Activated CD4-positive, alpha-beta T cell treated with anti-CD3 and anti-CD28 coated beads, Interleukin-2, amount 10 ng/mL, durations not matched to agents 24 days and 14 days (primary cell): ENCODE measurements around the gene PRIM2. TPM values are rescaled to one million over a fixed set of nuclear protein-coding genes. Genes with fewer than 3 reads are reported as not detected.
"Not testable (repeated sequence)": the region's sequence is repeated elsewhere in the genome, so short reads cannot be mapped to it uniquely, and the experiment has no call there.

Experiments used
- DNase-seq: peaks from one replicate; pipeline ENCODE4 v3.0.0; 2022
- H3K27ac Mint-ChIP-seq: one replicate; pipeline ENCODE4 v1.8.0; 2022; ENCODE audit warnings: mild to moderate bottlenecking, mixed read lengths
- H3K27me3 Mint-ChIP-seq: one replicate; pipeline ENCODE4 v1.8.0; 2022; ENCODE audit warnings: mixed read lengths
- H3K36me3 Mint-ChIP-seq: one replicate; pipeline ENCODE4 v1.8.0; 2022; ENCODE audit warnings: low read depth, mild to moderate bottlenecking, mixed read lengths
- H3K4me1 Mint-ChIP-seq: one replicate; pipeline ENCODE4 v1.8.0; 2021; ENCODE audit warnings: mixed read lengths
- H3K4me3 Mint-ChIP-seq: one replicate; pipeline ENCODE4 v1.8.0; 2022; ENCODE audit warnings: mild to moderate bottlenecking, moderate library complexity, mixed read lengths
- H3K9me3 Mint-ChIP-seq: one replicate; pipeline ENCODE4 v1.8.0; 2021; ENCODE audit warnings: mixed read lengths
- intact Hi-C: fragments of 100-400 bp; cut with micrococcal nuclease; formaldehyde crosslinking; loops from one replicate; pipeline ENCODE4 v1.15.1; 2023
- total RNA-seq: library from RNA; stranded (reverse); gene quantifications from 2 replicates; pipeline ENCODE4 v1.2.3, GENCODE V29; 2022

The PRIM2 gene, protein sequence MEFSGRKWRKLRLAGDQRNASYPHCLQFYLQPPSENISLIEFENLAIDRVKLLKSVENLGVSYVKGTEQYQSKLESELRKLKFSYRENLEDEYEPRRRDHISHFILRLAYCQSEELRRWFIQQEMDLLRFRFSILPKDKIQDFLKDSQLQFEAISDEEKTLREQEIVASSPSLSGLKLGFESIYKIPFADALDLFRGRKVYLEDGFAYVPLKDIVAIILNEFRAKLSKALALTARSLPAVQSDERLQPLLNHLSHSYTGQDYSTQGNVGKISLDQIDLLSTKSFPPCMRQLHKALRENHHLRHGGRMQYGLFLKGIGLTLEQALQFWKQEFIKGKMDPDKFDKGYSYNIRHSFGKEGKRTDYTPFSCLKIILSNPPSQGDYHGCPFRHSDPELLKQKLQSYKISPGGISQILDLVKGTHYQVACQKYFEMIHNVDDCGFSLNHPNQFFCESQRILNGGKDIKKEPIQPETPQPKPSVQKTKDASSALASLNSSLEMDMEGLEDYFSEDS
- total RNA-seq: 37.5 and 41.3 TPM in 2 replicates

DNA sequence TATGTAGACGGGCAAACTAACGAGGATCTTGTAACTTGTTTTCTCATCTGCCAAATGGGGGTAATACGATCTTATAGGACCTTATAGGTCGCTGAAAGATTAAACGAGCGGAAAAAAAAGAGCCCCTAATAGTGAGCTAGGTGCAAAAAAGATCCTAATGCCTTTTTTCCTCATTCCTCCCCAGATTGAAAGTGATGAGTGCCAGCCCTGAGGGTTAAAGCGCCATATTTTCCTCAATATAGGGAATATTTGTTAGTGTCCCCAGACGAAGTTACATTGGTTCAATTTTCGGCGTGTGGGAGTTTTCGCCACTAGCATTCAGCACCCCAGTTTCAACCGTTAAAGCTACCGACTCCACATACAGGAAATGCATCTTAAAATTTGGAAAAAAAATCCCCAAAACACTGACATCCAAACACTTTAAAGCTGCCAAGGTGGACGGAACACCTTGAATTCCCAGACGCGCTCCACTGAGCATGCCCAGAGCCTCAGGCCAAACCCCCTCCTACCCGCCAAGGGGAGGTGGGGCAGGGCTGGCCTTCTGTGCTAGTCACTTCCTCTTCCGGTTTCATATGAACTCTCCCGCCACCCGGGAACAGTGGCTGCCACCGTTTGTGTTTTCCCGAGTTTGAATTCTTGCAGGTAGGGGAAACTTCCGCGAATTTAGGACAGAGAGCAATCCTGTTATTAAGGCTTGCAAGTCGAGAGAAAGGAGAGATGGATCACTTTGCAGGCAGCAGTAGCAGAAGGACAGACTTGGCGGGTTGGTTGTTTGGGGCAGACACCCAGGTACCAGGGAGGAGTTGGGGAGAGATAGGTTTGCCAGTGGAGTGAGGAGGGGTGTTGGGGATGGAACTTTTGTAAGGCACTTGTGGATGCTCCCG lies at the start of gene PRIM2:
Gene PRIM2 (plus strand): TSS at position 571 of the 884 bp plus-strand sequence. CDS start 816 bp downstream, outside the sequence.
- H3K9me3 Mint-ChIP-seq: peaks cover 5% of the 10 kb centered on the region
- H3K27ac Mint-ChIP-seq: peak within 1 kb of the TSS; percentile 93
- peak within 1 kb of the TSS; percentile 99 for H3K4me3 Mint-ChIP-seq
- peaks cover 30% of the 10 kb centered on the region for H3K4me1 Mint-ChIP-seq
- H3K27me3 Mint-ChIP-seq: peaks cover 4% of the 10 kb centered on the region
- DNase-seq: peak; percentile 96
- intact Hi-C loops: loop anchor here (1.0 to 10.0 kb wide), 6 partner anchors 145 to 613 kb away; partner anchors contain the start of genes BAG2 and KIAA1586
- peaks cover 38% of the 10 kb centered on the region for H3K36me3 Mint-ChIP-seq

DNA sequence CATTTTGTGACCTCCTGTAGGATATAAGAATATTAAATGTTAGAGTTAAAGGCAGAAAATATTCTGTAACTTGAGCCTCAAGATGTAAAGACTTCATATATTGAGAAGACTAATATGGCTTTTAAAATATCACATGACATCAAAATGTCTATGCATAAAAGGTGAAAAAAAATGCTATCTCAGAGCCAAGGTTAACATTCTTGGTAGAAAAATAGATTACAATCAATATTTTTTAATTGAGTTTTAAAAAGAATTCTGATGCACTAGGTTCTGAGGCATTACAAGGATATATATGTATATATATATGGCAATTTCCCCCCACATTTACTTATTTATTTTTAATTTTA lies 49.2 kb upstream of the PRIM2 start:
- no peaks in the 10 kb centered on the region for H3K9me3 Mint-ChIP-seq
- no peaks in the 10 kb centered on the region for H3K27me3 Mint-ChIP-seq
- no peaks in the 10 kb centered on the region for H3K4me1 Mint-ChIP-seq
- H3K4me3 Mint-ChIP-seq: no peak overlapping the region
- no peak overlapping the region for H3K27ac Mint-ChIP-seq
- no peaks in the 10 kb centered on the region for H3K36me3 Mint-ChIP-seq
- no peak for DNase-seq
- intact Hi-C loops: loop anchor here (1.0 kb wide), 1 partner anchor 48 kb away; no protein-coding TSS in a partner anchor

DNA sequence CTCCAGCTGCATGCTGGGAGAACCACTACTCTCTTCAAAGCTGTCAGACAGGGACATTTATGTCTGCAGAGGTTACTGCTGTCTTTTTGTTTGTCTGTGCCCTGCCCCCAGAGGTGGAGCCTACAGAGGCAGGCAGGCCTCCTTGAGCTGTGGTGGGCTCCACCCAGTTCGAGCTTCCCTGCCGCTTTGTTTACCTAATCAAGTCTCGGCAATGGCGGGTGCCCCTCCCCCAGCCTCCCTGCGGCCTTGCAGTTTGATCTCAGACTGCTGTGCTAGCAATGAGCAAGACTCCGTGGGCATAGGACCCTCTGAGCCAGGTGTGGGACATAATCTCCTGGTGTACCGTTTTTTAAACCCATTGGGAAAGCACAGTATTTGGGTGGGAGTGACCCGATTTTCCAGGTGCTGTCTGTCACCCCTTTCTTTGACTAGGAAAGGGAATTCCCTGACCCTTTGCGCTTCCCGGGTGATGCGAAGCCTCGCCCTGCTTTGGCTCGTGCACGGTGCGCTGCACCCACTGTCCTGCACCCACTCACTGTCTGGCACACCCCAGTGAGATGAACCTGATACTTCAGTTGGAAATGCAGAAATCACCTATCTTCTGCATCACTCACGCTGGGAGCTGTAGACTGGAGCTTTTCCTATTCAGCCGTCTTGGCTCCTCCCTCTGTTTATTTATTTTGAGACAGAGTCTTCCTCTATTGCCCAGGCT lies 43.2 kb upstream of the PRIM2 start:
- H3K9me3 Mint-ChIP-seq, H3K27me3 Mint-ChIP-seq, H3K4me3 Mint-ChIP-seq, DNase-seq, H3K4me1 Mint-ChIP-seq, H3K36me3 Mint-ChIP-seq, H3K27ac Mint-ChIP-seq, intact Hi-C loops: not testable (repeated sequence)

DNA sequence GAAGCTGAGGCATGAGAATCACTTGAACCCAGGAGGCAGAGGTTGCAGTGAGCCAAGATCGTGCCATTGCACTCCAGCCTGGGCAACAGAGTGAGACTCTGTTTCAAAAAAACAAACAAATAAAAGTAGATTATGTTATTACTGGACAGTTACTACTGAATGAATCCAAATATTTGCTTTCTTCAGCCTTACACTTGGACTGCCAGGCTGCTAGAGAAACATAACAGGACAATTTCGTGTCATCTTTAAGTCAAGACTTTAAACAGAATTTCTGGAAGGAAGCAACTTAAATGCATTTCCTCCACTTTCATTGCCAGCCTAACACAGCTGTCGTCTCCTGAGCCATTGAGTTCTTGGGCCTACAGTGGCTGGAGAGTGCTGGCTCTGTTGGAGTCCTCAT lies 42.0 kb upstream of the PRIM2 start:
- H3K4me1 Mint-ChIP-seq: no peaks in the 10 kb centered on the region
- no peak overlapping the region for H3K4me3 Mint-ChIP-seq
- intact Hi-C loops: no loop called here
- H3K27ac Mint-ChIP-seq: no peak overlapping the region
- no peaks in the 10 kb centered on the region for H3K9me3 Mint-ChIP-seq
- DNase-seq: no peak
- peaks cover 8% of the 10 kb centered on the region for H3K27me3 Mint-ChIP-seq
- H3K36me3 Mint-ChIP-seq: no peaks in the 10 kb centered on the region

DNA sequence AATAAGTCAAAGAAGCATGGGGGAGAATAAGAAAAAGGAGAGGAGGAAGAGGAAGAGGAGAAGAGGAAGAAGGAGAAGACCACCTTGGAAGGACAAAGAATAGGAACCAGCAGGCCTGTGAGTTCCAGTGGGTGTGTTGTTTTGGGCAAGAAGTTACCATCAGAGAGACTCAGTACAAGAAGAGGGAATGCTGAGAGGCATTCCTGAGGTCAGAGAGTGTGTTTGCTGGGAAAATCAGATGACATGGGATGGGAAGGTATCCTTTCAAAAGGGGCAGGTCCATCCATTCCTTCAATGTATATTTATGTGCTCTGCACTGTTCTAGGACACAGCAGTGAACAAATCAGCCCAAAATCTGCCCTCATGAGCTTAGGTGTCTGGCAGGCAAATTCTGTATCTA lies 40.5 kb upstream of the PRIM2 start:
- H3K36me3 Mint-ChIP-seq: no peaks in the 10 kb centered on the region
- H3K27me3 Mint-ChIP-seq: peaks cover 8% of the 10 kb centered on the region
- no peaks in the 10 kb centered on the region for H3K9me3 Mint-ChIP-seq
- no peak overlapping the region for H3K4me3 Mint-ChIP-seq
- no peak overlapping the region for H3K27ac Mint-ChIP-seq
- no peaks in the 10 kb centered on the region for H3K4me1 Mint-ChIP-seq
- DNase-seq: no peak
- intact Hi-C loops: no loop called here

DNA sequence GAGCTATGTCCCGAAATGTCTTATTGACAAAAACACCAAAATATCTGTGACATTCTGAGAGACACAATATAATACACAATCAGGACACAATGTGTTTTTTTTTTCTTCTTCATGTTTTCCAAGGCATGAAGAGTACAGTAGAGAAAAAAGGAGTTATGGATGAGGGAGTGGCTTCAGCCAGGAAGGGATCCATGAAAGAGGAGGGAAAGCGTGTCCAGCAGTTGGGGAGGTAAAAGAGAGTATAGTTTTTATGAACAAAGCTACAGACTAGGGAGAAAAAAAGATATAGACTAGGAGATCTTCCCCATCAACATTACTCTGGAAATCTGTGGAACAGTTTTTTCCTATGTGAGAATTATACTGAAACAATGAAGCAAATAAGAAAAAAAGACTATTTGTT lies 38.9 kb upstream of the PRIM2 start:
- intact Hi-C loops: no loop called here
- Mint-ChIP-seq H3K9me3 (no peaks in the 10 kb centered on the region), H3K36me3 (no peaks in the 10 kb centered on the region), H3K4me3 (no peak overlapping the region), H3K27me3 (peaks cover 8% of the 10 kb centered on the region), H3K4me1 (no peaks in the 10 kb centered on the region), H3K27ac (no peak overlapping the region)
- DNase-seq: no peak

DNA sequence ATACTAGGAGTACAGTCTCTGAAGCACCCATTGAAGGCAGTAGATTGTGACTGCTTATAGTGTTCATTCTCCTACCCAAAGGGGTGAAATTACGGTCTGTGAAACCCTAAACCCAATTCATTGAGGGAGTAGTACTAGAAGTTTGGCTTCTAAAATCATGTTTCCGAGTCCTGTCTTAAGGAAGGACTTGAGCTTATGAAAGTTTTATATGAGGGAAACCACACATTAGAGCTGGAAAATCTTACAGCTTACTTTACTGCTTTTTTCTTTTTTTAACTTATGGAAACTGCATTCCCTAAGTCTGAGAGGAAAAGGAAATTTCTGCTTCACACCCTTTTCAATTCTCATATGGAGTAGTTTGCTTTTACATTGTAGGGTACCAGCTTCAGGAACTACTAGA lies 38.4 kb upstream of the PRIM2 start:
- H3K4me1 Mint-ChIP-seq: no peaks in the 10 kb centered on the region
- H3K4me3 Mint-ChIP-seq: no peak overlapping the region
- no peaks in the 10 kb centered on the region for H3K36me3 Mint-ChIP-seq
- no peaks in the 10 kb centered on the region for H3K9me3 Mint-ChIP-seq
- H3K27ac Mint-ChIP-seq: no peak overlapping the region
- peaks cover 8% of the 10 kb centered on the region for H3K27me3 Mint-ChIP-seq
- no peak for DNase-seq
- intact Hi-C loops: no loop called here

DNA sequence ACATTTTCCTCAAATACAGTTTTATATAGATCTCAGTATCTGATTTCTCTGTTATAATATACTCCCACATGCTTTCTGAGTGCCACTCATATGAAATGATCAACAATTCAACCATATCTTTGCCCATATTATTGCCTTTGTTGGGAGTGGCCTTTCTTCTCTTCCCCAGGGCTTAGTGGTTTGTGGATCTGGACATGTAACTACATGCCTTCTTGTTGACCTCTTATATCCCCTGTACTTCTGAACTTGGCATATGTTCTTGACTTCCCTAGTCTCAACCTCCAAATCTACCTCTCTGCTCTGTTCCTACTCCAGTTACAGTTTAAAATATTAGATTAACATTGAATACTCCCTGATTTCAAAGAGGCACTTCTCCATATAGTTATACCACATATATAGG lies 34.3 kb upstream of the PRIM2 start:
- Mint-ChIP-seq H3K4me3 (no peak overlapping the region), H3K27ac (no peak overlapping the region), H3K36me3 (no peaks in the 10 kb centered on the region), H3K27me3 (peaks cover 9% of the 10 kb centered on the region), H3K9me3 (no peaks in the 10 kb centered on the region), H3K4me1 (no peaks in the 10 kb centered on the region)
- intact Hi-C loops: no loop called here
- DNase-seq: no peak

DNA sequence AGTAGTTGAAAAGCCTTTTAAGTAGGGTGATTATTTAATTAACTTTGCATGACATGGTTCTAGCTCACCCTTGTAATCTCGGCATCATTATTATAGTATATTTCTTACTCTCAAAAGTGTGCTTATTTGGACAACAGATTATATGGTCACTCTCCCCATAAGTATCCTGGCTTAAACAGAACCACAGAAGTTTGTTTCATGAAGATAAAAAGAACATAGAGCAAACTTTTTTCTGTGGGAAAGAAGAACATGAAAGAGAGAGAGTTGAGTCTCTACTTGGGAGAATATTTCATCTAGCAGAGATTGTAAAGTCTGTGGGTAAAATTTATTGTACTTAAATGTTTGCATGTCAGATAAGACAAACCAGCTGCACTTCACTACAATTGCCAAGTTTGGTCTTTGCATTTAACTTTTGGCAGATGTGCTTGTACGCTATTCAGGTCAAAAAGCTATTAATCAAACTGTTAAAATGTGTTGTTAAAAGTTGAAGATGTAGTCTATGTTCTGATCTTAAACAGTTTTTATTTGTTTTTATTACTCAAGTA lies 33.4 kb upstream of the PRIM2 start:
- H3K4me3 Mint-ChIP-seq: no peak overlapping the region
- no peaks in the 10 kb centered on the region for H3K36me3 Mint-ChIP-seq
- H3K27ac Mint-ChIP-seq: no peak overlapping the region
- intact Hi-C loops: no loop called here
- no peaks in the 10 kb centered on the region for H3K4me1 Mint-ChIP-seq
- peaks cover 11% of the 10 kb centered on the region for H3K27me3 Mint-ChIP-seq
- no peaks in the 10 kb centered on the region for H3K9me3 Mint-ChIP-seq
- DNase-seq: no peak

DNA sequence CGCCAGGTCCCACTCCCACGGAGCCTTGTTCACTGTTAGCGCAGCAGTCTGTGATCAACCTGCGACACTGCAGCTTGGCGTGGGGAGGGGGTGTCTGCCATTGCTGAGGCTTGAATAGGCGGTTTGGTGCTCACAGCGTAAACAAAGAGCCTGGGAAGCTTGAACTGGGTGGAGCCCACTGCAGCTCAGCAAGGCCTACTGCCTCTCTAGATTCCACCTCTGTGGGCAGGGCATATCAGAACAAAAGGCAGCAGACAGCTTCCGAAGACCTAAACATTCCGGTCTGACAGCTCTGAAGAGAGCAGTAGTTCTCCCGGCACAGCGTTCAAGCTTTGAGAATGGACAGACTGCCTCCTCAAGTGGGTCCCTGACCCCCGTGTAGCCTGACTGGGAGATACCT lies 29.3 kb upstream of the PRIM2 start:
- H3K4me1 Mint-ChIP-seq, H3K36me3 Mint-ChIP-seq, H3K27ac Mint-ChIP-seq, H3K9me3 Mint-ChIP-seq, H3K4me3 Mint-ChIP-seq, DNase-seq, intact Hi-C loops: not testable (repeated sequence)
- H3K27me3 Mint-ChIP-seq: peaks cover 28% of the 10 kb centered on the region

DNA sequence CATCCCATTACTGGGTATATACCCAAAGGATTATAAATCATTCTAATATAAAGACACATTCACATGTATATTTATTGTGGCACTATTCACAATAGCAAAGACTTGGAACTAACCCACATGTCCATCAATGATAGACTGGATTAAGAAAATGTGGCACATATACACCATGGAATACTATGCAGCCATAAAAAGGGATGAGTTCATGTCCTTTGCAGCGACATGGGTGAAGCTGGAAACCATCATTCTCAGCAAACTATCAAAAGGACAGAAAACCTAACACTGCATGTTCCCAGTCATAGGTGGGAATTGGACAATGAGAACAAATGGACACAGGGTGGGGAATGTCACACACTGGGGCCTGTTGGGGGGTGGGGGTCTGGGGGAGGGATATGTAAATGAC lies 24.0 kb upstream of the PRIM2 start:
- H3K4me1 Mint-ChIP-seq, H3K9me3 Mint-ChIP-seq, H3K4me3 Mint-ChIP-seq, H3K36me3 Mint-ChIP-seq, intact Hi-C loops, H3K27ac Mint-ChIP-seq, DNase-seq: not testable (repeated sequence)
- H3K27me3 Mint-ChIP-seq: peaks cover 30% of the 10 kb centered on the region

DNA sequence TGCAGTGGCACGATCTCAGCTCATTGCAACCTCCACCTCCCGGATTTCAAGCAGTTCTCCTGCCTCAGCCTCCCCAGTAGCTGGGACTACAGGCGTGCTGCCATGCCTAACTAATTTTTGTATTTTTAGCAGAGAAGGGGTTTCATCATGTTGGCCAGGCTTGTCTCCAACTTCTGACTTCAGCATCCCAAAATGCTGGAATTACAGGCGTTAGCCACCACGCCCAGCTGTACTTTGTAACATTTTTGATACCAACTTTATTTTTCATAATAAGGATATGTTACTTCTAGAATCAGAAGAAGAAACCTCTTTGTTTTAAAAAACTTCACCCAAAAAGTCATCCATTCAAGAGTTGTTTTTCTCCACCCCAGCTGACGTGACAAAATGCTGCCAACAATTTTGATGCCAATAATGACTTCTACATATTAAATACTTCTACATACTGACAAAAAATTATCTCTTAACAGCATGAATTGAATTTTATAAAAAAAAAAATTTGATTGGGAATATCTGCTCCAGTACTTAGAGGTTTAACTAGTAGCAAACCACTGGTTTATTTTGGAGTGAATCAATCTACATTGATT lies 22.5 kb upstream of the PRIM2 start:
- no peaks in the 10 kb centered on the region for H3K36me3 Mint-ChIP-seq
- no peak overlapping the region for H3K27ac Mint-ChIP-seq
- intact Hi-C loops: no loop called here
- no peaks in the 10 kb centered on the region for H3K4me1 Mint-ChIP-seq
- no peak overlapping the region for H3K4me3 Mint-ChIP-seq
- H3K9me3 Mint-ChIP-seq: peaks cover under 1% of the 10 kb centered on the region
- peaks cover 29% of the 10 kb centered on the region for H3K27me3 Mint-ChIP-seq
- no peak for DNase-seq

DNA sequence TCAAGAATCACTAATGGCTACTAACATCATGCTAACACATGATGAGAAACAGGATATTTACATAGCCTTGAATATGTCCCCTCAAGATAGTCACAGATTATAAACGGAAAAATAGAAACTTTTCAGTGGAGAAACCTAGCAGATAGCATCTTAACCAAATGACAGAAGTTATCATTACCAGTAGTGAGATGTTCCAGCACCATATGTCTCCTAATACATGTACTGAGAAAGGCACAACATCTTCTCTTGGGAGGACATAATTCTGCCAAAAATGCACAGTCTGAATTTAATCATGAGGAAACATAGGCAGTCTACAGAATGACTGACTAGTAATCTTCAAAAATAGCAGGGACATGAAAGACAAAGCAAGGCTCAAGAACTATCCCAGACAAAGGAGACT lies 19.9 kb upstream of the PRIM2 start:
- peaks cover 13% of the 10 kb centered on the region for H3K27me3 Mint-ChIP-seq

More for the DNA sequence above, 19.9 kb upstream of the PRIM2 start:
- intact Hi-C loops: no loop called here
- Mint-ChIP-seq H3K4me3 (no peak overlapping the region), H3K36me3 (no peaks in the 10 kb centered on the region), H3K27ac (no peak overlapping the region), H3K4me1 (no peaks in the 10 kb centered on the region), H3K9me3 (no peaks in the 10 kb centered on the region)
- DNase-seq: no peak
